T-helper 1 cell (primary cell): ENCODE data around the gene CNIH2.
"Not testable (repeated sequence)": the region's sequence is repeated elsewhere in the genome, so short reads cannot be mapped to it uniquely, and the experiment has no call there.

ENCODE experiments used
- DNase-seq, 5 donors: peaks; one replicate each; pipeline ENCODE4 v3.0.0-alpha.2; 2012 to 2020

CNIH2 gene

DNA sequence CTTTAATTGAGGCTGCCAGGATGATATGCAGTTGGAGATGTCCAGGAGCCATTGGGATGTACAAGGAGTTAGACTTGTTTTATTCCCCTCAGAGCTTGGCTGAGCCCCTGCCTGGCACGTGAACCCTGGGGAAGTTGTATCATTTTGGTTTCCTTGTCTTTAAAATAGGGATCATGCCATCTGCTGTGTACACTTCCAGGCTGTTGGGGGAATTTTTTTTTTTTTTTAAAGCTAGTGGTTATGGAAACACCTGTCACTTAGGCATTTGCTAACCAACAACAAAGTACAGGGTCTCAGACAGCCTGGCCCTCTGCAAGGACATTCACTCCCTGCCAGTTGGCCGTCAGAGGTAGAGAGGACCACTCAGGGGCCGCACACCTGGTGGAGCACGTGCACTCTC lies 18.0 kb upstream of the CNIH2 start:
- no peak for DNase-seq

DNA sequence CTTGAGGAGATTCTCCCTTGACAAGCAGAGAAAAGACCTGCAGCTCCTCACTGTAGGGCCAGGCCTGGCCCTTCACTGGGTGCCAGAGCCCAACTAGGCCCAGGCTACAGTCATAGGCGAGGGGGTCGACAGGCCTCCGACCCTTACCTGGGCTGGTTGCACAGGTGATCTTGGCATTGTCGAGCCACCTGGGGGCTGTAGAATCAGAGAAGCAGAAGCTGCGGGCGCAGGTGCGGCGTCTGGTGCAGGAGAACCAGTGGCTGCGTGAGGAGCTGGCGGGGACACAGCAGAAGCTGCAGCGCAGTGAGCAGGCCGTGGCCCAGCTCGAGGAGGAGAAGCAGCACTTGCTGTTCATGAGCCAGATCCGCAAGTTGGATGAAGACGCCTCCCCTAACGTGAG lies 16.4 kb upstream of the CNIH2 start:
- no peak for DNase-seq

DNA sequence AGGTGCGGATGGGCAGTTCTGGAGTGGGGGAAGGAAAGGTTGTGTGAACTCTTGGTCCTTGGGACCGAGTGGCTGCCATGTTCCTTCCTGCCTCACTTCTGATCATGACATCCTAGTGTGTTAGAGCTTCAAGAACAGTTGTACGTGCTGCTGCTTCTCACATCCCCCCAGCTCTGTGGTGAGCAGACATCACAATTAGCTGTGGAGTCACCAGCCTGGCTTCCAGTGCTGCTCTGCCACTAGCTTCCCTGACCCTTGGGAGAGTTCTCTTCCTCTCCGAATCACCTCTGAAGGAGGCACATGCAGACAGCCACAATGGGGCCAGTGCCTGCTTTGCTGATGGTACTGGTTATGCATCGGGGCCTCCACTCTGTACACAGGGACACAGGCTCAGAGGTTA lies 15.8 kb upstream of the CNIH2 start:
- no peak for DNase-seq

DNA sequence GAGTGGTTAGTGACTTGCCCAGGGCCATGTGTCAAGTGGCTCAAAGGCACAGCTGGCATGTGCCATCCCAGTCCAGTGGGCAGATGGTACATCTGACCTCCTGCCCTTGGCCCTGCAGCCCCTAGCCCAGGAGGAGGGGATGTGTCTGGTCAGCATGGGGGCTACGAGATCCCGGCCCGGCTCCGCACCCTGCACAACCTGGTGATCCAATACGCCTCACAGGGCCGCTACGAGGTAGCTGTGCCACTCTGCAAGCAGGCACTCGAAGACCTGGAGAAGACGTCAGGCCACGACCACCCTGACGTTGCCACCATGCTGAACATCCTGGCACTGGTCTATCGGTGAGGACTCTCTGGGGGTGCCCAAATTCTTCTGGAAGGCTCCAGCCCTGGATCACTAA lies 15.3 kb upstream of the CNIH2 start:
- no peak for DNase-seq

DNA sequence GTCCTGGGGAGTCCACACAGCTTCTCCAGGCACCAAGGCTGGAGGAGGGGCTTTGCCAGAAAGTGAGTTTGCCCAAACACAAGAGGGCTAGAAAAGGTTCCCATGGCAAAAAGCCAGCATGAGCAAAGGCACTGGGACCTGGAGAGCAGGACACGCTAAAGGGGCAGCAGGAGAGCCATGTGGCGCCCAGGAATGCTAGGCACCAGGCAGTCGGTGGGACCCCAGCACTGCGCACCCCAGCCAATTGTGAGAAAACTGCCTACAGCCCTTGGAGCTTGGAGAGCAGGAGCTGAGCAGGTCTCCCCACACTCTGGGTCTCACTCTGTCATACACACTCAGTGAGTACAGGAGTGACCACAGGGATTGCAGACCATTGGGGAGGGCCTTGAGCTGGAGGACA lies 14.7 kb upstream of the CNIH2 start:
- no peak for DNase-seq

DNA sequence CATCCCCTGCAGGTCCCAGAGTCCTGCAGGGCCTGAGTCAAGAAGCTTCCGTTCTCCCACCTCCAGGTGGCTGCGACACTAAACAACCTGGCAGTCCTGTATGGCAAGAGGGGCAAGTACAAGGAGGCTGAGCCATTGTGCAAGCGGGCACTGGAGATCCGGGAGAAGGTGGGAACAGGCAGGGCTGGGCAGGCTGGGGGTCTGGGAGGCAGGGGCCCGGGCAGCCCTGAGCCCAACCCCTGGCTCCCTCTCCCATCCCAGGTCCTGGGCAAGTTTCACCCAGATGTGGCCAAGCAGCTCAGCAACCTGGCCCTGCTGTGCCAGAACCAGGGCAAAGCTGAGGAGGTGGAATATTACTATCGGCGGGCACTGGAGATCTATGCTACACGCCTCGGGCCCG lies 14.2 kb upstream of the CNIH2 start:
- no peak for DNase-seq

DNA sequence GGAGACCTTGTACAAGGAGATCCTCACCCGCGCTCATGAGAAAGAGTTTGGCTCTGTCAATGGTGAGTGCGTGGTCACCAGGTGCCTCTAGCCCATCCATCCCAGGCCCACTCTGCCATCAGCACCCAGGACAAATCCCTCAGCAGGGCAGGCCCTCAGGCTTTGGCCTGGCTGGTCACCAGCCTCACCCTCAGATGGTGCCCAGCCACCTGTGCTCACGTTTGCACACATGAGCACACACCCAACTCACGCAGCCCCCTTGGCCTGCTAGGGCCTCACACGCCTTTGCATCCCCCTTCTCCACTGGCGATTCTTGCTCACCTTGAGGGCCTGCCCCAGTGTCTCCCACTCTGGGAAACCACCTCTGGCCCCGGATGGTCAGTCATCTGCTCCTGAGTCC lies 13.6 kb upstream of the CNIH2 start:
- no peak for DNase-seq

DNA sequence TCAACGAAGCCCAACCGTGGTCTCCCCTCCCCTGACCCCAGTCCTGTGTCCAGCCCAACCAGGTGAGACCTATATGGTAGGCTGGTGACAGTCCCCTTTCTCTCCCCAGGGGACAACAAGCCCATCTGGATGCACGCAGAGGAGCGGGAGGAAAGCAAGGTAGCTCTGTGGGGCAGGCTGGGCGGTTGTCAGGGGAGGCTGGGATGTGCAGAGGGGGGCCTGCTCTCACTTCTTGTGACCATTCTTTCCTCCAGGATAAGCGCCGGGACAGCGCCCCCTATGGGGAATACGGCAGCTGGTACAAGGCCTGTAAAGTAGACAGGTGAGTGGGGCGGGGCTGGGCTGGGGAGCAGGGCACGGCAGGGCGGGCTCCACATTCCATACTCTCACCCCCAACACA lies 13.1 kb upstream of the CNIH2 start:
- peak in 1 of 5 donors; percentile 25 for DNase-seq

DNA sequence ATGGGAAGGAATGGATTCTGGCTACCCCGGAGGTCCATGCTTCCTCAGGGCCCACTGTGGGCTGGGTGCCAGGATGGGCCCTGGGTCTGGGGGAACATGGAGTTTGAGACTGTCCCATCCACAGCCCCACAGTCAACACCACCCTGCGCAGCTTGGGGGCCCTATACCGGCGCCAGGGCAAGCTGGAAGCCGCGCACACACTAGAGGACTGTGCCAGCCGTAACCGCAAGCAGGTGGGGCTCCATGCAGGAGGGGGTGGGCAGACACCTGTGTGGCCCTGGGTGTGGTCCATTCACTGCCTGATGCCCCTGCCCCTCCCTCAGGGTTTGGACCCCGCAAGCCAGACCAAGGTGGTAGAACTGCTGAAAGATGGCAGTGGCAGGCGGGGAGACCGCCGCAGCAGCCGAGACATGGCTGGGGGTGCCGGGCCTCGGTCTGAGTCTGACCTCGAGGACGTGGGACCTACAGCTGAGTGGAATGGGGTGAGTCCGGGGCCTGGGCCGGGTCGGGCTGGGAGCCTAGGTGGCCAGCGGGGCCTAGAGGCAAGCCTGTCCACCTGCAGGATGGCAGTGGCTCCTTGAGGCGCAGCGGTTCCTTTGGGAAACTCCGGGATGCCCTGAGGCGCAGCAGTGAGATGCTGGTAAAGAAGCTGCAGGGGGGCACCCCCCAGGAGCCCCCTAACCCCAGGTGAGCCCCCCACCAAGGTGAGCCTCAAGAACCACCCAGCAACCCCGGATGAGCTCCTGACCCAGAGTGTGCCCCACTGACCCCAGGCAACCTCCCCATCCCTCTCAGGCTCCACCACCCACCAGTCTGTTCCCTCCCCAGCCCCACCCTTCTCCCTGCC lies 12.2 kb upstream of the CNIH2 start:
- DNase-seq = no peak

DNA sequence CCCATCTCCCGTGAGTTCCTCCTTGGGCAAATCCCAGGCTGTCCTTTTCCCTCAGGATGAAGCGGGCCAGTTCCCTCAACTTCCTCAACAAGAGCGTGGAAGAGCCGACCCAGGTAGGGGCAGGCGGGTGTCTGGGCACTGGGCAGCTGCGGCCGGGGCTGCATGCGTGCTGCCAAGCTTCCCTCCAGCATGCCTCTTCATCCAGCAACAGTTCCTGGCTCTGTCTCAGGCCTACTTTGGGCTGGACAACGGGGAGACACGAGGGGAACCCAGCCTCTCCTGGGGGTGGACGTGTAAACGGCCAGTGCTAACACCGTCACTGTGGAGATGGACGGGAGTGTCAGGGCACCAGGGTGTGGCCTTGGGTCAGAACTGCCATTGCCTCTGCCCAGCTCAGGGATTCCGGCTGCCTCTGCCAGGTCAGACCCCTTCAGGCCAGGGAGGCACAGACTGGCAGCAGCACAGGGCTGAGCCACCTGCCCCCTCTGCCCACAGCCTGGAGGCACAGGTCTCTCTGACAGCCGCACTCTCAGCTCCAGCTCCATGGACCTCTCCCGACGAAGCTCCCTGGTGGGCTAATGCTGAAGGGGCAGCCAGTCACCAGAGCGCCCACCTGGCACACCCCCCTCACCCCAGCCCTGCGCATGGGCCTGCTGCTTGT lies 11.5 kb upstream of the CNIH2 start:
- no peak for DNase-seq

DNA sequence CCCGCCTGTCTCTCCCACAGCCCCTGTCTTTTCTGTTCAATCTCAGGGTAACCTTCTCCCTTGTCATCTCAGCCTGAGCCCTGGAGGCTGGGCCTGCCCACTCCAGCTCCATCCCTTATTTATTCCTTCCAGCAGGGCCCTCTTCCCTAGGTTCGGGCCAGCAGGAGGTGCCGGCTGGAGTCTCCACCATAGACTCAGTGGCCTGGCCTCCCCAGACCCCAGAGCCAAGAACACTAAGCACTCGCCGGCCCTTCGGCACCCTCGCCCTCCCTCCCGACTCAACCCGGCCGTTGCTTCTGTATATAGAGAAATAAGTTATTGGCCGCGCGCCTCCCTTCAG lies 11.0 kb upstream of the CNIH2 start:
- DNase-seq = no peak

DNA sequence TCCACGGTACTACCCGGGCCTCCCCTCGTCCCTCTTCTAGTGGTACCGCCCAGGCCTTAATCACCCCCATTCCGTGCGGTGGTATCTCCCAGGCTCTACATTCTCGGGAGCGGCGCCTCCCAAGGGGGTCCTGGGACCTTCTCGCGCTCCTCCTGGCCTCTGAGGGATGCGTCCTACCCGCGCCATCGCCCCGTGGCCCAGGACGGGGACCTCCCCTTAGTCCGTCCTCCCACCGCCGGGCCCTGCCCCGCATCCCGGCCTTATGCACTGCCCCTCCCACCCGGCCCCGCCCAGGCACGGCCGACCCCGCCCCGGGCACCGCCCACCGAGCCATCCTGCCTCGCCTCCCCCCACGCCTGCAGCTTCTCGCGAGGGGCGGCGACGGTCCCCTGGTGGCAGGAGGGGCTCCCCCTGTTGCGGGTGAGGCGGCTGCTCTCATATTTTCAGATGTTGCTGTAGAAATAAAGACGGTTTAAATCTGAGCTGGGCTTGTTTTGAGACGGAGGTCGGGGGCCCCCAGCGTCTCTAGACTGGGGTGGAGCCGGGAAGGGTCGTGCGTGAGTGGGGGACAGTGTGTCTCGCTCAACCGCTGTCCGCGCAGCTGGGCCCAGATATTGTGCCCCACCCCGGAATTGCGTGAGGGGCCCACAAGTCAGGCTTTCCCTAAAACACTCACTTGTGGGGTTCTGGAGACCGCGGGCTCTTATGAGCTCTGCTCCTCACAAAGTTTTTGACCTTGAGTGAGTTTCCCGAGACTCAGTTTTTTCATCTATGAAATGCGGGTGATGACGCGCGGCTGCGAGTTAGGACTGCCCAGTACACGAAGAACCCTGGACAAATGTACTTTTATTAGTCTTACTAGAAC lies 10.4 kb upstream of the CNIH2 start:
- peak; percentile 75 to 88 (median 80) for DNase-seq

DNA sequence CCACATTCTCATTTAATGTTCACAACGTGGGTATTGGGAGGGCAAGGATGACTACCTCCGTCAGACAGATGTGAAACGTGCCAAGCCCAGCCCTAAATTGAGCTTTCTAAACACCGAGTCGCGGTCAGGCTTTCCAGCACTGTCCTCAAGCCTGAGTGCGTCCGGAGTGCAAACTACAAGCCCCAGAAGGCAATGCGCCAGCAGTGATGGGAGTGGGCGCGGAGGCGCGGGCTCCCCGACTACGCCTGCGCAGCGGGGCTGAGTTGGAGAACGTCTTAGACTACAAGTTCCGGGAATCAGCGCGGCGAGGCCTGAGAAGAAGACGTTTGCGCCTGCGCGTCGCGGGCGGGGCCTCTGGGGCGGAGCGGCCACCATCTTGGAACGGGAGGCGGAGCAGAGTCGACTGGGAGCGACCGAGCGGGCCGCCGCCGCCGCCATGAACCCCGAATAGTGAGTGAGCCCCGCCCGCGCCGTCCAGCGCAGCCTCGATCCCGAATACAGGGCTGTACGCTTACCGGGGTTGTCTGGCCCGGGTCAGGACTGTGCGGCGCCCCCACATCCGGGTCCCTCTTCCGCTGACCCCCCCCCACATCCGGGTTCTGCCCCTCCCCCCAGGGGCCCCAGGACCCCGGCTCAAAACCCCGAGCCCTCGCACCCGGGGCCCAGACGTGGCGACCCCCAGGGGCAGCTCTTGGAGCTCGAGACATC lies 9.6 kb upstream of the CNIH2 start, which contains the start of gene RAB1B:
Gene RAB1B (plus strand): TSS at position 396 of the 708 bp plus-strand sequence. CDS start 41 bp downstream, at position 437.
- DNase-seq = peak; percentile 99 to 100 (median 100)

DNA sequence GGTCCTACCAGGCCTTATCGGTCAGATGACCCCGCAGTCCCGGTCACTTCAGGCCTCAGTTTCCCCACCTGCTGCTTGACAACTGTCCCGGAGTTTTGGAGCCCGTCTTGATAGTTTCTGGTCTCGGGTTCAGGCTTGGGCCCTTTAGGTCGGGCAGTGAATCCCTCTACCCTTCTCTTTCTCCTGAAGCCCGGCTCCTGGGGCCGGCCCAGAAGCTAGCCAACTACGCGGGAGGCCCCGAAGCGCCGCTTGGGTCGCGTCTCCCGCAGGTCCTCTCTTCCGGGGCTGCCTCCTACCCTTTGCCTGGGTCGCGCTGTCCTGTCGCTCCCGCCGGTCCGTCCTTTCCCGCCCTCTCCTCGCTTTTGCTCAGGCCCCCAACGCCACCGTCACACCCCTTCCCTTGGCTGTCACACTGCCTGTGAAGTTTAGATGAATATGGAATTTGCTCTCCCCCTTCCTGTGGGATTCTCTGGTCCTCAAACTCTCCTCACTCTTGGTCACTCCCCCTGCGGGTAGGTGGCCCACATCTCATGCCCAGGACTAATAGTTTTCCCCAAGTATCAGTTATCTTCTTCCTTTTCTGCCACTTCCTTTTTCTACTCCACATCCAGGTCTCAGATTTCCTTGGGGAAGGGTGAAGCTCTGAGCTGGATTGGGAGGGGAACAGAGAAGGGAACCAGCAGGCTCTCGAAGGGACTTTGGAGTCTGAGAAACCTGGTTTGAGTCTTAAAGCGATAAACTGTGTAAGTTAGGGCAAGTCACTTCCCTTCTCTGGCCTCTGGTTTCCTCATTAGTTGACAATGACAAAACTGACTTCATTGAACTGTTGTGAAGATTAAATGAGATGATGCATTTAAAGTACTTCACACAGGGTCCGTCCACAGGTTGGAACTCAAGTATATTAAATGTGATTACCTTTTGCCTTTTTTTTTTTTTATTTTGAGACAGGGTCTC lies 8.7 kb upstream of the CNIH2 start:
- DNase-seq = no peak

DNA sequence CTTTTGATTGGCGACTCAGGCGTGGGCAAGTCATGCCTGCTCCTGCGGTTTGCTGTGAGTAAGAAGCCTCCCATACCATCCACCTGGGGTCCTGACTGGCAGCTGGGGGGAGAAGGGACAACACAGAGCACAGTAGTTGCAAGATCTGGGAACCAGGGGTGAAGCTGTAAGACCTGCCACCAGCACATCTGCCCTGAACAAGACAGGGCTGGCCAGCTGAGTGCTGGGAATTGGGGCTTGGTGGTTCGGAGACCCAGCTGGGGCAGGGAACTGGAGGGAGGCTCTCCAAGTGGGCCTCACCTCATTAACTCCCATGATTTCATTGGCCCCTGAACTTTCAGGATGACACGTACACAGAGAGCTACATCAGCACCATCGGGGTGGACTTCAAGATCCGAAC lies 6.2 kb upstream of the CNIH2 start:
- DNase-seq = no peak

DNA sequence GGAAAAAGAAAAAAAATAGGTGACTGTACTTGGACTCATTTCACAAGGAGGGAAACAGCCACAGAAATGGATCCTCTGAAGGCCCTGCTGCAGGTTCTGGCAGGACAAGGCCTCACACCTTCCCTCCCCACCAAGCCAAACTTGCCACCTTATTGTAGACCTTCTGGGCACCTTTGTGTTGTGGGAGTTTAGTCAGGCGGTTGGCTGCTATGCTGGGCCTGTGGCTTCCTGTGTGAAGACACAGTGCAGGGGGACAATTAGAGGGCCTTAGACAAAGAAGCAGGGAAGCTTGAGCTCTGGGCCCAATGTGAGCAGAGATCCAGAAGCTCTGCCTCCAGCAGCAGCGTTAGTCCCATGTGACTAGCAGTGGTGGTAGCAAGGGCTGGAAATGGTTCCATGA lies 5.4 kb upstream of the CNIH2 start:
- DNase-seq = no peak

DNA sequence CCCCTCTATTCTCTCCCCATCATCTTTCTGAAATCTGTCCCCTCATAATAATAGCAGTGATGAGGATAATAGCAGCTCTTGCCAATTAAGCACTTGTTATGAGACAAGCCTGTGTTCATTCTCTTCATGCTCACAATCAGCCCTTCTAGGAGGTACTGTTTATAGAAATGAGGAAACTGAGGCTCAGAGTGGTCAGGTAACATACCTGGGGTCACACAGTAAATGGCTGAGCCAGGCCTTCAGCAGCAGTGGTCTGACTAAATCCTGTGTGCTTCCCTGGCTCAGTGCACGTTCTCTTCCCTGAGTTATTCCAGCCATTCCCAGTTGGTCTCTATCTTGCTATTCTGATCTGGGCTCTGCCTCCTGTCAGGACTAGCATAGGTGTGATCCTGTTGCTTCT lies 3.8 kb upstream of the CNIH2 start:
- no peak for DNase-seq

DNA sequence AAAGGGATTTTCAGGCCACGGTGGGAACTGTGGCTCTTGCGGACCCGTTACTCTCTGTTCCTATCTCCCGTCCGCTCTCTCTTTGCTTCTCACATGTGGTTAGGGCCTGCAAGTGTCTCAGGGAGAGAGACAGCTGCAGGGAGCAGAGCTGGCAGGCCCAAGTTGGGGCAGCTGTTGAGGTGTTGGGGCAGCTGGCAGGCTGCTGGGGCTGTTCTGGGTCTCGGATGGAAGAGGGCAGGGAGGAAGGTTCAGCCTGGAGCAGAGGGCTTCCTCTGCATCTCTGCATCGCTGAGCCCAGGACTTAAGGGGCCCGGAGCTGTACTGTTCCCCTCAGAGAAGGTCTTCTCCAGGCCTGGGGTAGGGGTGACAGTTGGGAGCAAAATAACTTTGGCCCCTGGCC lies 2.6 kb upstream of the CNIH2 start:
- no peak for DNase-seq

DNA sequence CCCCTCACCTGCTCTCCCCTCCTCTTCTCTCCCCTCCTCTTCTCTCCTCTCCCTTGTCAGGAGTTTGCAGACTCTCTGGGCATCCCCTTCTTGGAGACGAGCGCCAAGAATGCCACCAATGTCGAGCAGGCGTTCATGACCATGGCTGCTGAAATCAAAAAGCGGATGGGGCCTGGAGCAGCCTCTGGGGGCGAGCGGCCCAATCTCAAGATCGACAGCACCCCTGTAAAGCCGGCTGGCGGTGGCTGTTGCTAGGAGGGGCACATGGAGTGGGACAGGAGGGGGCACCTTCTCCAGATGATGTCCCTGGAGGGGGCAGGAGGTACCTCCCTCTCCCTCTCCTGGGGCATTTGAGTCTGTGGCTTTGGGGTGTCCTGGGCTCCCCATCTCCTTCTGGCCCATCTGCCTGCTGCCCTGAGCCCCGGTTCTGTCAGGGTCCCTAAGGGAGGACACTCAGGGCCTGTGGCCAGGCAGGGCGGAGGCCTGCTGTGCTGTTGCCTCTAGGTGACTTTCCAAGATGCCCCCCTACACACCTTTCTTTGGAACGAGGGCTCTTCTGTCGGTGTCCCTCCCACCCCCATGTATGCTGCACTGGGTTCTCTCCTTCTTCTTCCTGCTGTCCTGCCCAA lies 1.9 kb upstream of the CNIH2 start:
- DNase-seq = no peak

DNA sequence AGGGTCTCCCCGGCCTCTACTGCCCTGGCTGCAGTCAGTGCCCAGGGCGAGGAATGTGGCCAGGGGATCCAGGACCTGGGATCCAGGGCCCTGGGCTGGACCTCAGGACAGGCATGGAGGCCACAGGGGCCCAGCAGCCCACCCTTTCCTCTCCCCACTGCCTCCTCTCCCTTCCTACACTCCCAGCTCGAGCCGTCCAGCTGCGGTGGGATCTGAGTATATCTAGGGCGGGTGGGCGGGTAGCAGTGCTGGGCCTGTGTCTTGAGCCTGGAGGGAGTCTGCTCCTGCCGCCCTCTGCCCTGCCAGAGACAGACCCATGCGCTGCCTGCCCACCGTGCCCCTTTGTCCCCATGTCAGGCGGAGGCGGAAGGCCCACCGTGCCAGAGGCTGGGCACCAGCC lies 1.4 kb upstream of the CNIH2 start:
- DNase-seq = not testable (repeated sequence)

DNA sequence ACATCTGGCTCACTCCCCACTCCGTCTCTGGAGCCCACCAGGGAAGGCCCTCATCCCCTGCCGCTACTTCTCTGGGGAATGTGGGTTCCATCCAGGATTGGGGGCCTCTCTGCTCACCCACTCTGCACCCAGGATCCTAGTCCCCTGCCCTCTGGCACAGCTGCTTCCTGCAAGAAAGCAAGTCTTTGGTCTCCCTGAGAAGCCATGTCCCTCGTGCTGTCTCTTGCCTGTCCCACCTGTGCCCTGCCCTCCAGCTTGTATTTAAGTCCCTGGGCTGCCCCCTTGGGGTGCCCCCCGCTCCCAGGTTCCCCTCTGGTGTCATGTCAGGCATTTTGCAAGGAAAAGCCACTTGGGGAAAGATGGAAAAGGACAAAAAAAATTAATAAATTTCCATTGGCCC lies 911 bp upstream of the CNIH2 start:
- not testable (repeated sequence) for DNase-seq
